Activated CD8-positive, alpha-beta memory T cell treated with anti-CD3 and anti-CD28 coated beads, Interleukin-2, amount 10 ng/mL, durations not matched to agents 7 days and 5 days (primary cell): ENCODE measurements around the gene CNGA4. TPM values are rescaled to one million over a fixed set of nuclear protein-coding genes. Genes with fewer than 3 reads are reported as not detected.

ENCODE experiments used
- ATAC-seq: fragments of 150-1000 bp; cut with Tn5 transposase; one replicate; pipeline ENCODE4 v1.10.0; 2021; ENCODE audit warnings: moderate library complexity
- CTCF ChIA-PET: fragments of 350-600 bp; sonication (Branson Sonifier 250); formaldehyde crosslinking; loops from one replicate; lab custom pipeline; 2021; ENCODE audit warnings: antibody characterized with exemption; lab: Charles Lee
- DNase-seq: peaks from one replicate; pipeline ENCODE4 v3.0.0-alpha.2; 2020
- H3K27ac Mint-ChIP-seq: one replicate; pipeline ENCODE4 v1.8.0; 2021; ENCODE audit warnings: mild to moderate bottlenecking, mixed read lengths
- H3K27me3 Mint-ChIP-seq: one replicate; pipeline ENCODE4 v1.8.0; 2021; ENCODE audit warnings: mixed read lengths
- H3K36me3 Mint-ChIP-seq: one replicate; pipeline ENCODE4 v1.8.0; 2021; ENCODE audit warnings: mild to moderate bottlenecking, mixed read lengths
- H3K4me1 Mint-ChIP-seq: one replicate; pipeline ENCODE4 v1.8.0; 2021; ENCODE audit warnings: mixed read lengths
- H3K4me3 Mint-ChIP-seq: one replicate; pipeline ENCODE4 v1.8.0; 2021; ENCODE audit warnings: mild to moderate bottlenecking, moderate library complexity, mixed read lengths
- H3K9me3 Mint-ChIP-seq: one replicate; pipeline ENCODE4 v1.8.0; 2022; ENCODE audit warnings: low read depth, mixed read lengths
- total RNA-seq, 2 experiments: library from RNA; stranded (reverse); gene quantifications; one replicate each; pipeline ENCODE4 v1.2.3, GENCODE V29; 2021

Gene CNGA4
- total RNA-seq, 2 experiments from 2014 or later = 0.26 TPM; not detected in 1

- H3K4me3 Mint-ChIP-seq = no peak overlapping the region
- H3K36me3 Mint-ChIP-seq = peaks cover 20% of the 10 kb centered on the region
- CTCF ChIA-PET = interaction anchor here (0.8 to 2.4 kb wide), 2 partner anchors 9 to 14 kb away, joined by 3 to 6 read pairs; no protein-coding TSS in a partner anchor
Observed at GRCh38 chr11:6206456-6207180, 32.3 kb upstream of the CNGA4 start.

GRCh38 chr11:6209801-6210200 lies 29.1 kb upstream of the CNGA4 start:
- H3K27ac Mint-ChIP-seq = no peak overlapping the region
- H3K4me1 Mint-ChIP-seq = peaks cover 2% of the 10 kb centered on the region
- H3K9me3 Mint-ChIP-seq = no peaks in the 10 kb centered on the region
- peaks cover 9% of the 10 kb centered on the region for H3K36me3 Mint-ChIP-seq
- no peak overlapping the region for H3K4me3 Mint-ChIP-seq
- no peaks in the 10 kb centered on the region for H3K27me3 Mint-ChIP-seq
- DNase-seq = no peak
- no peak for ATAC-seq
- CTCF ChIA-PET = no interaction called here

More at GRCh38 chr11:6206456-6207180, 32.3 kb upstream of the CNGA4 start:
- Mint-ChIP-seq H3K9me3 (no peaks in the 10 kb centered on the region), H3K4me1 (peaks cover 25% of the 10 kb centered on the region), H3K27me3 (no peaks in the 10 kb centered on the region), H3K27ac (no peak overlapping the region)
- DNase-seq (no peak), ATAC-seq (no peak)

DNA sequence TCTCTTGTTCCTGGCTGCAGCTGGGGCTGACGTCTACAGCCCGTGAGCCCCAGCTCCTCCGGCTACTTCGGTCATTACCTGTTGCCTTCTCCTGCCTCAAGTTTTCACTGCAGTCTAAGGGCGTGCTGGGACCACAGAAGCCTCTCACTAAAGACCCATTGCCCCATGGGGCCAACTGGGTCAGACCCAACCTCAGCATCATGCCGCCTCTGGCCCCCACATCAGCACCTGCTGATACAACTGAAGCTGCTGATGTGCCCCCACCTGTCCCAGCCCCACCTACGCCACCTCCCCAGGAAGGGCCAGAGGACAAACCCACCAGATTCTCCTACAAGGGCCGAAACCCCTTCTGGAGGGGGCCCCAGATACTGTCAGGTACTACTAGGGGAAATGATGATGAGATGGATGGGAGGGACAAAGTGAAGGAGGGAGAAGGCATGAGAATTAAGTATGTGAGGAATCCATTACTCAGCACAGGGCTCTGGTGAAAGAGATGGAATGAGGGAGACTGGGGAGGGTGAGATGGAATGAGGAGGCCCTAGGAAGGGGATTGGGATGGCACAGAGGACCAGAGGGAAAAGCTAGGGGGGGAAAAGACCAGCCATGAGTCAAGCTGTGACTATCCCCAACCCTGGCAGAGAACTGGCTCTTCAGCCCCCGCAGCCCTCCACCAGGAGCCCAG lies 28.5 kb upstream of the CNGA4 start:
- Mint-ChIP-seq H3K36me3 (peaks cover 9% of the 10 kb centered on the region), H3K4me1 (no peaks in the 10 kb centered on the region), H3K4me3 (no peak overlapping the region), H3K27me3 (no peaks in the 10 kb centered on the region), H3K9me3 (no peaks in the 10 kb centered on the region), H3K27ac (no peak overlapping the region)
- DNase-seq (no peak), ATAC-seq (no peak)
- CTCF ChIA-PET = no interaction called here

DNA sequence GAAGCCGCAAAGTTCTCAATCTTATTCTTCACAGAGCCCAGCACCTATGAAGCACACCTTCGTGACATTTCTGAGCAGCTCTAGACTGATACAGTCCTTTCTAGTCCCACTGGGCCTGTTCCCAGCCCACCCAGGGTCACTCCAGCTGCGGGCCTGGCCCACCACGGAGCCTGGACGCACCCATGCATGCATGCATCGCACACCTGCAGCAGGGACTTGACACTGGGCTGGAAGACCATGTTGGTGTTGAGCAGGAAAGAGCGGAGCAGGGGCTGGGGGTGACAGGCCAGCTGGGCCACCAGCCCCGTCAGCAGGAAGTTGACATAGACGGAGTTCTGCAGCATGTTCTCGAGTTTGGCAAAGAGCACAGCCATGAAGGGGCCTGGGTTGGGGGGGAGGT lies 24.4 kb upstream of the CNGA4 start:
- Mint-ChIP-seq H3K4me3 (no peak overlapping the region), H3K27ac (no peak overlapping the region), H3K27me3 (no peaks in the 10 kb centered on the region), H3K9me3 (no peaks in the 10 kb centered on the region), H3K36me3 (peaks cover 11% of the 10 kb centered on the region), H3K4me1 (peaks cover under 1% of the 10 kb centered on the region)
- CTCF ChIA-PET = interaction anchor here (1.0 kb wide), 1 partner anchor 13 kb away, joined by 3 read pairs; no protein-coding TSS in a partner anchor
- ATAC-seq = no peak
- DNase-seq = no peak

DNA sequence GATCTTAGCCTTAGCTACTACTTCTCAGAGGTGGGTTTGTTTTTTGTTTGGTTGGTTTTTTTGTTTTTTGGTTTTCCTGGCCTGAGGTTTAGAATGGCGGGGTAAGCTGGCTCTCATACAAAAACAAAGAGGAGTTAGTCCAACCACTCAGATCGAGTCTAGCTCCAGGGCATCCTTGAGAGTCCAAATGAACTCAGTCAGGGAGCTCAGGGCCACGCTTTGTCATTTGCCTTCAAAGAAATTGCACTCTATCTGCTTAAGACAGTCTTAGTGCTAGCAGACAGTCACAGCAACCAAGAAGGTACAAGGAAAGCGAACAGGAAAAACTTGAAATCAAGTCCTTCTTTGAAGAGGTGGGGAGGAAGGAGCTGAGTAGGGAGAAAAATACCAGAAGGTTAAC lies 22.4 kb upstream of the CNGA4 start:
- DNase-seq (no peak), ATAC-seq (no peak)
- Mint-ChIP-seq H3K36me3 (peaks cover 14% of the 10 kb centered on the region), H3K9me3 (no peaks in the 10 kb centered on the region), H3K4me3 (no peak overlapping the region), H3K4me1 (peaks cover 2% of the 10 kb centered on the region), H3K27me3 (no peaks in the 10 kb centered on the region), H3K27ac (no peak overlapping the region)
- CTCF ChIA-PET = interaction anchor here (1.0 to 1.6 kb wide), 4 partner anchors 10 to 86 kb away, joined by 3 to 6 read pairs (median 4); partner anchors contain the start of gene C11orf42

- ATAC-seq (no peak), DNase-seq (no peak)
- peaks cover 2% of the 10 kb centered on the region for H3K4me1 Mint-ChIP-seq
- H3K9me3 Mint-ChIP-seq = no peaks in the 10 kb centered on the region
- H3K36me3 Mint-ChIP-seq = peaks cover 19% of the 10 kb centered on the region
- H3K4me3 Mint-ChIP-seq = no peak overlapping the region
- CTCF ChIA-PET = no interaction called here
- no peaks in the 10 kb centered on the region for H3K27me3 Mint-ChIP-seq
- no peak overlapping the region for H3K27ac Mint-ChIP-seq
Observed at GRCh38 chr11:6217722-6218121, 21.2 kb upstream of the CNGA4 start.

- Mint-ChIP-seq H3K9me3 (no peaks in the 10 kb centered on the region), H3K36me3 (peaks cover 22% of the 10 kb centered on the region), H3K4me3 (no peak overlapping the region), H3K4me1 (peaks cover 2% of the 10 kb centered on the region), H3K27me3 (no peaks in the 10 kb centered on the region), H3K27ac (no peak overlapping the region)
- ATAC-seq = no peak
- CTCF ChIA-PET = interaction anchor here (1.4 kb wide), 1 partner anchor 9 kb away, joined by 3 read pairs; no protein-coding TSS in a partner anchor
- no peak for DNase-seq
Observed at GRCh38 chr11:6219359-6219758, 19.5 kb upstream of the CNGA4 start.

DNA sequence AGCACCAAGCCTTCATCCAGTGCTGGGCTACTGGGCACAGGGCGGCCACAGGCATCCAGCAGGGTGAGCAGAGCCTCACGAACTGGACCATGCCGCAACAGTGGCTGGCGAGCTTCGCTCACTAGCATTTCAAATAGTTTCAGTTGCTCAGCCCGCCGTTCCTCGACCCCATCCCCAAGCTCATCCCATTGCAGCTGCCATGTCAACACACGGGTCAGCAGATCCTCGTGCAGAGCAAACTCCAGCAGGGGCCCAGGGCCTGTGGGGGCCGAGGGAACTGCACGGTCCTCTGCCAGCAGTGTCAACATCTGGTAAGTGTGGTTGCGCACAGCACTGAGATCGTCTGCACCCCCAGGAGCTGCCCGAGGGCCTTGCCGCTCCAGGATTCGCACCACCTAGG lies 15.0 kb upstream of the CNGA4 start:
- DNase-seq (no peak), ATAC-seq (no peak)
- Mint-ChIP-seq H3K27me3 (no peaks in the 10 kb centered on the region), H3K27ac (no peak overlapping the region), H3K36me3 (peaks cover 26% of the 10 kb centered on the region), H3K4me1 (peaks cover 9% of the 10 kb centered on the region), H3K4me3 (no peak overlapping the region), H3K9me3 (no peaks in the 10 kb centered on the region)
- CTCF ChIA-PET = no interaction called here

DNA sequence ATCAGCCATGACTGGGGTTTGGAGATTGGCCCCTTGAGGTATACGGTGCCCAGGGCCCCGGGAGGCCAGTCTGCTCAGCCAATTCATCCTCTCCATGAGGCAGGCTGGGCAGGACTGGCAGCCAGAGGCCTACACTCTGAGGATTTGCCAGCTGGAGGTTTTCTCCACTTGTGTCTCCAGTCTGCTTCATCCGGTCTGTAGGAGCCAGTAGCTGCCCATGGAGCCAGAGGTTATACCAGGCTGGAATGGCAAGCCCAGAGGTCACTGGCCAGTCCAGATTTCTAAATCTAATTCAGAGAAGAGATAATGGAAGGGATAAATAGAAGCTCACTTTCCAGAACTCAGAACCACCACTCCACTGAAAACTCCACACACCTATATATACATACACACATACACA lies 14.5 kb upstream of the CNGA4 start:
- Mint-ChIP-seq H3K27me3 (no peaks in the 10 kb centered on the region), H3K9me3 (no peaks in the 10 kb centered on the region), H3K4me3 (no peak overlapping the region), H3K36me3 (peaks cover 24% of the 10 kb centered on the region), H3K27ac (no peak overlapping the region), H3K4me1 (peaks cover 14% of the 10 kb centered on the region)
- CTCF ChIA-PET = no interaction called here
- no peak for DNase-seq
- ATAC-seq = no peak

- CTCF ChIA-PET = no interaction called here
- H3K4me1 Mint-ChIP-seq = peaks cover 18% of the 10 kb centered on the region
Observed at GRCh38 chr11:6225024-6225423, 13.9 kb upstream of the CNGA4 start.

DNA sequence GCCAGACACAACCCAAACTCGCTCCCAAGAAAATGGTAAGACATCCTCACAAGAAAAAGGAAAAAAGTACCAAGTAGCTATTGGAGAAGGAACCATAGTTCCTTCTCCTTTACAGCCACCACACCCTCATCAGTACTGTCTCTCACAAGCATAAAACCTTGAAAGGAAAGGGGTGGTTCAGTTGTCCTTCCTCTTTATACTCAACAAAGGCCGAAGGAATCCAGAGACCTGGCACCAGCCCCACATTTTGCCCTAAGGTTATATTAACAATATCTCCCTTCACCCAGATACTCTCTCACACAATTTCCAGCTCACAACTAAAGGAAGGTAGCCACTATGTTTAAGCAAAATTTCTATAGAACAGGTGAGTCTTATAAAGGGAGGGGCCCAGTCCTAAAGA lies 13.0 kb upstream of the CNGA4 start:
- CTCF ChIA-PET = no interaction called here
- no peaks in the 10 kb centered on the region for H3K9me3 Mint-ChIP-seq
- no peaks in the 10 kb centered on the region for H3K27me3 Mint-ChIP-seq
- no peak for DNase-seq
- peaks cover 20% of the 10 kb centered on the region for H3K36me3 Mint-ChIP-seq
- H3K4me3 Mint-ChIP-seq = no peak overlapping the region
- no peak overlapping the region for H3K27ac Mint-ChIP-seq
- no peak for ATAC-seq
- H3K4me1 Mint-ChIP-seq = peaks cover 25% of the 10 kb centered on the region

More at GRCh38 chr11:6225024-6225423, 13.9 kb upstream of the CNGA4 start:
- no peak for DNase-seq
- no peaks in the 10 kb centered on the region for H3K27me3 Mint-ChIP-seq
- no peak for ATAC-seq
- H3K27ac Mint-ChIP-seq = no peak overlapping the region
- no peak overlapping the region for H3K4me3 Mint-ChIP-seq
- H3K9me3 Mint-ChIP-seq = no peaks in the 10 kb centered on the region
- H3K36me3 Mint-ChIP-seq = peaks cover 24% of the 10 kb centered on the region

DNA sequence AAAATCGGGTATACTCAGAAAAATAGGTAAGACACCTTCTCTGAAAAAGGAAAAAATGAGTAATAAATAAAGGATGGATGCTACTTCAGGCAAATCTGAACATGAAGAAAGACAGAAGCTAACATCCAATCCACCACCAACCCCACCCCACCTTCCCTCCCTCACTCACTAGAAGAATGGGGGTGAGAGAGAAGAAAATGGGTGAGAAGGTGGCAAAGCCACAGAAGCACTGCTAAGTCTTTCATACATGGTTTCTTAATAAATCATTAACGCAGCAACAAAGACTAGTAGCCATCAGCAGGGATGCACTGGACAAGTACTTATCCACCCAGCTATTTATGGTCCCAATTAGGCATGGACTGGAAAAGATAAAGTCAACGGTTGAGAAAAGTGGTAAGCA lies 10.4 kb upstream of the CNGA4 start:
- DNase-seq (no peak), ATAC-seq (no peak)
- peaks cover 14% of the 10 kb centered on the region for H3K36me3 Mint-ChIP-seq
- no peak overlapping the region for H3K4me3 Mint-ChIP-seq
- CTCF ChIA-PET = interaction anchor here (1.2 to 1.9 kb wide), 3 partner anchors 8 to 125 kb away, joined by 3 to 4 read pairs (median 4); no protein-coding TSS in a partner anchor
- no peaks in the 10 kb centered on the region for H3K9me3 Mint-ChIP-seq
- H3K27me3 Mint-ChIP-seq = no peaks in the 10 kb centered on the region
- H3K27ac Mint-ChIP-seq = no peak overlapping the region
- peaks cover 39% of the 10 kb centered on the region for H3K4me1 Mint-ChIP-seq

- CTCF ChIA-PET = interaction anchor here (0.7 to 1.4 kb wide), 4 partner anchors 17 to 124 kb away, joined by 3 to 6 read pairs (median 4); no protein-coding TSS in a partner anchor
- Mint-ChIP-seq H3K9me3 (no peaks in the 10 kb centered on the region), H3K4me1 (peaks cover 47% of the 10 kb centered on the region), H3K4me3 (peak overlapping the region; percentile 7), H3K27me3 (no peaks in the 10 kb centered on the region), H3K36me3 (peaks cover 8% of the 10 kb centered on the region), H3K27ac (peak overlapping the region; percentile 48)
- DNase-seq (peak; percentile 67), ATAC-seq (no peak)
Observed at GRCh38 chr11:6229911-6230310, 9.0 kb upstream of the CNGA4 start.
